Loucy (cell line): Measurements from ENCODE around the gene PDE4D.

Experiments used
- H2AFZ ChIP-seq: fragments of 200-600 bp; sonication (generic); 2 replicates; pipeline ENCODE4 v1.6.0; 2016; ENCODE audit warnings: antibody characterized with exemption, mild to moderate bottlenecking, low read length, moderate library complexity
- H3F3A ChIP-seq: fragments of 200-600 bp; 2 replicates; pipeline ENCODE4 v1.6.0; 2016; ENCODE audit warnings: antibody characterized with exemption, low read depth, mild to moderate bottlenecking
- H3K27me3 ChIP-seq: fragments of 200-600 bp; sonication (generic); 2 replicates; pipeline ENCODE4 v1.6.1; 2014; ENCODE audit warnings: low read length, mild to moderate bottlenecking; ENCODE audit not compliant: insufficient read depth, poor library complexity, severe bottlenecking
- H3K36me3 ChIP-seq: fragments of 200-600 bp; sonication (generic); 2 replicates; pipeline ENCODE4 v1.6.1; 2016; ENCODE audit warnings: low read length; ENCODE audit not compliant: insufficient read depth
- H3K4me1 ChIP-seq: fragments of 200-600 bp; sonication (generic); 2 replicates; pipeline ENCODE4 v1.5.1; 2014; ENCODE audit warnings: low read length, mild to moderate bottlenecking; ENCODE audit not compliant: insufficient read depth, poor library complexity, severe bottlenecking
- H3K4me2 ChIP-seq: fragments of 200-600 bp; sonication (generic); 2 replicates; pipeline ENCODE4 v1.6.0; 2014; ENCODE audit warnings: antibody characterized with exemption, low read length, low read depth, mild to moderate bottlenecking; ENCODE audit not compliant: poor library complexity, severe bottlenecking
- H3K4me3 ChIP-seq: fragments of 200-600 bp; sonication (generic); 2 replicates; pipeline ENCODE4 v1.5.1; 2014; ENCODE audit warnings: low read length, mild to moderate bottlenecking, mixed read lengths; ENCODE audit not compliant: poor library complexity, severe bottlenecking
- H3K79me2 ChIP-seq: fragments of 200-600 bp; sonication (generic); 2 replicates; pipeline ENCODE4 v1.6.1; 2014; ENCODE audit warnings: low read length; ENCODE audit not compliant: insufficient read depth
- H3K9ac ChIP-seq: fragments of 200-600 bp; sonication (generic); 2 replicates; pipeline ENCODE4 v1.6.0; 2014; ENCODE audit warnings: mild to moderate bottlenecking, low read depth, low read length, moderate library complexity; ENCODE audit not compliant: poor library complexity, severe bottlenecking
- H3K9me2 ChIP-seq: fragments of 200-600 bp; sonication (generic); replicated peaks from 2 replicates; pipeline ENCODE4 v1.6.1; 2016; ENCODE audit warnings: low read depth, low read length, mixed read lengths
- H3K9me3 ChIP-seq: fragments of 200-600 bp; sonication (generic); 2 replicates; pipeline ENCODE4 v1.6.1; 2014; ENCODE audit warnings: mild to moderate bottlenecking, antibody characterized with exemption, low read length, low read depth; ENCODE audit not compliant: insufficient read depth
- H4K20me1 ChIP-seq: fragments of 200-600 bp; sonication (generic); 2 replicates; pipeline ENCODE4 v1.6.0; 2014; ENCODE audit warnings: antibody characterized with exemption, low read length, mild to moderate bottlenecking; ENCODE audit not compliant: insufficient read depth, poor library complexity, severe bottlenecking
- EZH2phosphoT487 ChIP-seq: fragments of 200-600 bp; IDR thresholded peaks from 2 replicates; pipeline ENCODE4 v1.6.1; 2018; ENCODE audit warnings: antibody characterized with exemption, mild to moderate bottlenecking, moderate library complexity, borderline replicate concordance
- TF ChIP-seq, protein P1 (sequence below): fragments of 200-600 bp; sonication (generic); conservative IDR thresholded peaks from 2 replicates; pipeline ENCODE4 v1.5.1; 2014; ENCODE audit warnings: mild to moderate bottlenecking, antibody characterized with exemption, low read length

The PDE4D gene

GRCh38 chr5:59354274-59354673 is 539.3 kb downstream of the PDE4D start:
- no peaks in the 10 kb centered on the region for H3K79me2 ChIP-seq
- H3K9me3 ChIP-seq = no peaks in the 10 kb centered on the region
- H3K9me2 ChIP-seq = no peaks in the 10 kb centered on the region
- H3K4me3 ChIP-seq = no peak overlapping the region
- H3F3A ChIP-seq = no peaks in the 10 kb centered on the region
- no peaks in the 10 kb centered on the region for H3K36me3 ChIP-seq
- no peaks in the 10 kb centered on the region for H4K20me1 ChIP-seq
- no peak for TF ChIP-seq EZH2phosphoT487
- TF ChIP-seq, protein P1, sequence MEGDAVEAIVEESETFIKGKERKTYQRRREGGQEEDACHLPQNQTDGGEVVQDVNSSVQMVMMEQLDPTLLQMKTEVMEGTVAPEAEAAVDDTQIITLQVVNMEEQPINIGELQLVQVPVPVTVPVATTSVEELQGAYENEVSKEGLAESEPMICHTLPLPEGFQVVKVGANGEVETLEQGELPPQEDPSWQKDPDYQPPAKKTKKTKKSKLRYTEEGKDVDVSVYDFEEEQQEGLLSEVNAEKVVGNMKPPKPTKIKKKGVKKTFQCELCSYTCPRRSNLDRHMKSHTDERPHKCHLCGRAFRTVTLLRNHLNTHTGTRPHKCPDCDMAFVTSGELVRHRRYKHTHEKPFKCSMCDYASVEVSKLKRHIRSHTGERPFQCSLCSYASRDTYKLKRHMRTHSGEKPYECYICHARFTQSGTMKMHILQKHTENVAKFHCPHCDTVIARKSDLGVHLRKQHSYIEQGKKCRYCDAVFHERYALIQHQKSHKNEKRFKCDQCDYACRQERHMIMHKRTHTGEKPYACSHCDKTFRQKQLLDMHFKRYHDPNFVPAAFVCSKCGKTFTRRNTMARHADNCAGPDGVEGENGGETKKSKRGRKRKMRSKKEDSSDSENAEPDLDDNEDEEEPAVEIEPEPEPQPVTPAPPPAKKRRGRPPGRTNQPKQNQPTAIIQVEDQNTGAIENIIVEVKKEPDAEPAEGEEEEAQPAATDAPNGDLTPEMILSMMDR = no peak
- H2AFZ ChIP-seq = no peak overlapping the region
- no peak overlapping the region for H3K4me2 ChIP-seq
- no peak overlapping the region for H3K9ac ChIP-seq
- H3K27me3 ChIP-seq = no peaks in the 10 kb centered on the region
- no peaks in the 10 kb centered on the region for H3K4me1 ChIP-seq

DNA sequence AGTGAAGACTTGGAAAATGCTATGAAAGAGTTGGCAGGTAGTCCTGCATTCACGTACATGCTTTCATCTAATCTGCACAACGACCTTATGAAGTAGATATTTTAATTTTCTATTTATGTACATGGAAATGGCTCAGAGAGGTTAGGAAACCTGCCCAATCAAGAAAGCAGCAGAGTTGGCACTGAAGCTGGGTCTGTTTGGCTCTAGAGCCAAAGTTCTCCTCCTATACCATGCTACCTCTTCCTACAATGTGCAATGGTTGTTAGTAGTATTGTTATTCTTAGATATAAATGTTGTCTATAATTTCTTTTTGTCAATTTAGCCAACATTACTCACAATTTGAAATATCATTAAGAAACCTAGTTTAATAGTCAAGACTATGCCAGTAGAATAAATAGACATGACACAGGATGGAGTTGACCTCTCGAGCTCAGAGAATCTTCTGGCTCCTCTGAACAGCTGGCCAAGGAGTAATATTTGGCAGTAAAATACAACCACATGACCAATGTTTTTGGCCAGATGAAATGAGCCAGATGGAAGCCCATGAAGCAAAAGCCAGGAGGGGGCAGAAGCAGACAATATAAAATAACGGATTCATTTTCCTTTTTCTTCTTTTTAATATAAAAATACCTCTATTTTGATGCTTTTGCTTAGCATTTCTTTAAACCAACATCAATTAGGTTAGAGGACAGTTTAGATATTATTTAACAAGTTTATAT is 542.3 kb downstream of the PDE4D start:
- Histone ChIP-seq H3K27me3 (no peaks in the 10 kb centered on the region), H4K20me1 (no peaks in the 10 kb centered on the region), H3K4me2 (no peak overlapping the region), H3K9ac (no peak overlapping the region), H3K79me2 (no peaks in the 10 kb centered on the region), H3K9me2 (no peaks in the 10 kb centered on the region), H3K36me3 (no peaks in the 10 kb centered on the region), H3K4me1 (no peaks in the 10 kb centered on the region), H3K9me3 (no peaks in the 10 kb centered on the region), H2AFZ (no peak overlapping the region), H3F3A (no peaks in the 10 kb centered on the region), H3K4me3 (no peak overlapping the region)
- no peak for TF ChIP-seq EZH2phosphoT487
- TF ChIP-seq, protein P1 = 0 out of 2 replicates have a peak, but pooled peaks have one; percentile 12

- H3K9me3 ChIP-seq = no peaks in the 10 kb centered on the region
- no peak overlapping the region for H3K4me2 ChIP-seq
- TF ChIP-seq EZH2phosphoT487 = no peak
- TF ChIP-seq, protein P1 = peak; percentile 55
- no peaks in the 10 kb centered on the region for H3K79me2 ChIP-seq
- no peaks in the 10 kb centered on the region for H3K4me1 ChIP-seq
- H3K4me3 ChIP-seq = no peak overlapping the region
- H3K36me3 ChIP-seq = no peaks in the 10 kb centered on the region
- H3K9me2 ChIP-seq = no peaks in the 10 kb centered on the region
- H4K20me1 ChIP-seq = no peaks in the 10 kb centered on the region
- no peaks in the 10 kb centered on the region for H3F3A ChIP-seq
- H3K9ac ChIP-seq = no peak overlapping the region
- no peaks in the 10 kb centered on the region for H3K27me3 ChIP-seq
- H2AFZ ChIP-seq = no peak overlapping the region
Measured at GRCh38 chr5:59348189-59348588, 545.3 kb downstream of the PDE4D start.
